ENCODE measurements around the gene IL17RE.
"Not testable (repeated sequence)": the region's sequence is repeated elsewhere in the genome, so short reads cannot be mapped to it uniquely, and the experiment has no call there.

The IL17RE gene

DNA sequence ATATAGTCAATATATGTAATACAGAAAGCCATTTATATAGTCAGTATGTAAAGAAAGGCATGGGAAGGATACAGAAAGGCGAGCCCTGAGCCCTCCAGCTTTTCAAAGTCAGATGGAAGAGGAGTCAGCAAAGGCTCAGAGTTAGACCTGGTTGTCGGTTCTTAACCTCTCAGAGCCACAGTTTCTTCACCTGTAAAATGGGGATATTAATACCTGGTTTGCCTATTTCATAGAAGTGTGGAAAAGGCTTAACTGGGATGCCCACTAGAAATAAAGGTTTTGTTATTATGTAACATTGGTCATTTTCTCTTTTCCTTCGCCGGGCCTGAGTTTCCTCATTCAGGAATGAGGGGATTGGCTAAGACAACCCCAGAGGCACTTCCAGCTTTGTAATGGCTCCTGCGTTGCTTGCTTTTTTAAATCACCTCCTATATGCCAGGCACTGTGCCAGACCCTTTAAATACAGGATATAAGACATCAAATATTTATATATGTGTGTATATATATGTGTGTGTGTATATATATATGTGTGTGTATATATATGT lies 33.4 kb downstream of the IL17RE start:
- DNase-seq, result no peak

DNA sequence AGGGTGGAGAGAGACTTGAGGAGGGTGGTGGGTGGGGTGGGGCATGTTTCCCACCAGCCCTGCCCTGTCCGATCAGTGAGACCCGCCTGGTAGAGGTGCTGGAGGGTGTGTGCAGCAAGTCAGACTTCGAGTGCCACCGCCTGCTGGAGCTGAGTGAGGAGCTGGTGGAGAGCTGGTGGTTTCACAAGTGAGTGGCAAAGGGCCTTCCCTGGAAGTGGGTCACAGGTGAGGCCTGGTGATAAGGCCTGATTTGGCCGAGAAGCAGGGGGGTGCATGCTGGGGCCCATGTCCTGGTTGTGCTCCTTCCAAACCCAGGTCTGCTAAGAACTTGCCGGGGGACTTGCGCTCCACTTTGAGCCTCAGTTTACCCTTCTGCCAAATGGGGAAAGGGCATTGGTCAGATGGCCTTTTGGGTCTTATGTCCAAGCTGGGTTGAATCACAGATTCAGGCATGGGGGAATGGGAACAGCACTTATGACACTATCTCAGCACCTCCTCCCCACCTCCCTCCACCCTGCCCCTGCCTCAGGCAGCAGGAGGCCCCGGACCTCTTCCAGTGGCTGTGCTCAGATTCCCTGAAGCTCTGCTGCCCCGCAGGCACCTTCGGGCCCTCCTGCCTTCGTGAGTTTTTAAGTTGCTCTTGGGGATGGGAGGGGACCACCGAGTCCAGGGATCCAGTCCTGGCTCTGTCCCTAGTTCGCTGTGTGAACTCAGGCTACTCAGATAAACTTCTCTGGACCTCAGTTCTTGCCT lies 35.0 kb downstream of the IL17RE start:
- DNase-seq, result no peak

DNA sequence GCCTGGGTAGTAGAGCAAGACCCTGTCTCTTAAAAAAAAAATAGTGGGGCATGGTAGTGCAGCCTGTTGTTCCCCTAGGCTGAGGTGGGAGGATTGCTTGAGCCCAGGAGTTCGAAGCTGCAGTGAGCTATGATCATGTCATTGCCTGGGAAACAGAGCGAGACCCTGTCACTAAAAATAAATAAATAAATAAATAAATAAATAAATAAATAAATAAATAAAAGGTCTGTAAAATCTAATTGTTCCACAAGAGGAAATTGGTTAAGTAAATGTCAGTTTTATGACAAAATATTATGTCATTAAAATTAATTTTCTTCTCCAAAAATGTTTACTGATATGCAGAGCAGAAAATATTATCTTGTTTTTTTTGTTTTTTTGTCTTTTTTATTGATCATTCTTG lies 36.3 kb downstream of the IL17RE start:
- no peak for DNase-seq

DNA sequence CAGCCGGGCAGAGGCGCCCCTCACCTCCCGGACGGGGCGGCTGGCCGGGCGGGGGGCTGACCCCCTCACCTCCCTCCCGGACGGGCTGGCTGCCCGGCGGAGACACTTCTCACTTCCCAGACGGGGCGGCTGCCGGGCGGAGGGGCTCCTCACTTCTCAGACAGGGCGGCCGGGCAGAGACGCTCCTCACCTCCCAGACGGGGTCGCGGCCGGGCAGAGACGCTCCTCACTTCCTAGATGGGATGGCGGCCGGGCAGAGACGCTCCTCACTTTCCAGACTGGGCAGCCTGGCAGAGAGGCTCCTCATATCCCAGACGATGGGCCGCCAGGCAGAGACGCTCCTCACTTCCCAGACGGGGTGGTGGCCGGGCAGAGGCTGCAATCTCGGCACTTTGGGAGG lies 37.3 kb downstream of the IL17RE start:
- not testable (repeated sequence) for DNase-seq

DNA sequence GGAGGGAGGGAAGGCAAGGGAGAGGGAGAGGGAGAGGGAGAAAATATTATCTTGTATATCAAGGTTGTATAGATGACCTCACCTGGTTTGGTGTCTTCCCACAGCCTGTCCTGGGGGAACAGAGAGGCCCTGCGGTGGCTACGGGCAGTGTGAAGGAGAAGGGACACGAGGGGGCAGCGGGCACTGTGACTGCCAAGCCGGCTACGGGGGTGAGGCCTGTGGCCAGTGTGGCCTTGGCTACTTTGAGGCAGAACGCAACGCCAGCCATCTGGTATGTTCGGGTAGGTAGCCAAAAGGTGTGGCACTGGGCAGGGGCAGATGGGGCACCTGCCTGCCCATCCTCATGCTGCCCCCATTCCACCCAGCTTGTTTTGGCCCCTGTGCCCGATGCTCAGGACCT lies 38.1 kb downstream of the IL17RE start:
- no peak for DNase-seq

DNA sequence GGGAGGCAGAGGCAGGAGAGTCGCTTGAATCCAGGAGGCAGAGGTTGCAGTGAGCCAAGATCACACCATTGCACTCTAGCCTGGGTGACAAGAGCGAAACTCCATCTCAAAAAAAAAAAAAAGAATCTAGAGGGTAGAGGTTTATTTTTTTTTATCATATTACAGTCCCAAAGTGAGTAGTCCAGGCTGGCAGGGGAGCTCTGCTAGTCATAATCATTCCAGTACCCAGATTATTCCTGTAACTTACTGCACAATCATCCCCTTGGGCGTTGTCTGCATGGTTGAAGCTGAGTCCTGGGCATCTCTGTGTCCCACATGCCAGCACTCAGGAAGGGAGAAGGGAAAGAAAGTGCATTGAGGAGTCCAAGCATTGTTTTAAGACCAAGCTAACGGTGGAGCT lies 39.5 kb downstream of the IL17RE start:
- no peak for DNase-seq

DNA sequence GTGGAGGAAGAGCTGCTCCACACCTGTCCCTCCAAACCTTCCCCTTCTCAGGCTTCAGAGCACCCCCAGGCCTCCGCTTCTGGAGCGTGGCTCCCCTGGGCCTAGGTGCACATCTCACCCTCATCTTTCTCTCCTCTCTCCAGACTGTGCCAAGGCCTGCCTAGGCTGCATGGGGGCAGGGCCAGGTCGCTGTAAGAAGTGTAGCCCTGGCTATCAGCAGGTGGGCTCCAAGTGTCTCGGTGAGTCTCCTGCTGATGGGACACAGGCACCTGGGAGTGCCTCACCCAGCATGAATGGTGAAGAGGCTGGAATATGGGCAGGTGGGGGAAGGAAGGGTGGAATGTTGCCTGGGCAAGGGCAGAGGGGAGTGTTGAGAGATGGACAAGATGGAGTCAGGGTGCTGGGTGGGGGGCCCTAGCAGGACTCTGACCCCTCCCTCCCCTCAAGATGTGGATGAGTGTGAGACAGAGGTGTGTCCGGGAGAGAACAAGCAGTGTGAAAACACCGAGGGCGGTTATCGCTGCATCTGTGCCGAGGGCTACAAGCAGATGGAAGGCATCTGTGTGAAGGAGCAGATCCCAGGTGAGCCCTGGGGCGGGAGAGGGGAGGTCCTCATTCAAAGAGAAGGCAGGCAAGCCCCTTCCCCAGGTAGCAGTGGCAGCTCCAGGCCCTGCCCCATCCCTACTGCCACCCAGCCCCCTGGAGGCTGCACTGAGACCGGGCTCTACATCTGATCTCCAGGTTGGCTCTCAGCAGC lies 40.5 kb downstream of the IL17RE start:
- no peak for DNase-seq

DNA sequence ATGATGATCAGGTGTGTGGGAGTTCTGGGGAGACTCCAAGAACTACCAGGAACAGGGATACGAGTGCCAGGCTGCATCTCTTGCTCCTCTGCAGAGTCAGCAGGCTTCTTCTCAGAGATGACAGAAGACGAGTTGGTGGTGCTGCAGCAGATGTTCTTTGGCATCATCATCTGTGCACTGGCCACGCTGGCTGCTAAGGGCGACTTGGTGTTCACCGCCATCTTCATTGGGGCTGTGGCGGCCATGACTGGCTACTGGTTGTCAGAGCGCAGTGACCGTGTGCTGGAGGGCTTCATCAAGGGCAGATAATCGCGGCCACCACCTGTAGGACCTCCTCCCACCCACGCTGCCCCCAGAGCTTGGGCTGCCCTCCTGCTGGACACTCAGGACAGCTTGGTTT lies 41.6 kb downstream of the IL17RE start:
- DNase-seq, result no peak

DNA sequence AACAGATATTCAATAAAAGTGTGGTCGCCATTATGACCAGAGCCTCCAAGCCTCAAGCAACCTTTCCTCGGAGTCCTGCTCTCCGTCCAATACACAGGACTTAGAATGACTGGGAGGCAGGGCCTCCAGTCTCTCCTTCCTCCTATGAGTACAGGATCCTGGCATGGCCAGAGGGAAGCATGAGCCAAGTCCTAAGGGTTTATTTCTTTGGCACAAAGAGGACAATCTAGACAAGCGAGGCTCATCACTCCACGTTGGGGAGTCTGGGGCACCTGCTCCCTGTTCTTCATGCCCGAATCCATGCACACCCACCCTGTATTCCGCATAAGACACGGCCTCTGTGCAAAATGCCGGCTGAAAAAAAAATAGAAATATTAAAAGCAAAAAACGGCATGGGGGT lies 42.7 kb downstream of the IL17RE start:
- no peak for DNase-seq

DNA sequence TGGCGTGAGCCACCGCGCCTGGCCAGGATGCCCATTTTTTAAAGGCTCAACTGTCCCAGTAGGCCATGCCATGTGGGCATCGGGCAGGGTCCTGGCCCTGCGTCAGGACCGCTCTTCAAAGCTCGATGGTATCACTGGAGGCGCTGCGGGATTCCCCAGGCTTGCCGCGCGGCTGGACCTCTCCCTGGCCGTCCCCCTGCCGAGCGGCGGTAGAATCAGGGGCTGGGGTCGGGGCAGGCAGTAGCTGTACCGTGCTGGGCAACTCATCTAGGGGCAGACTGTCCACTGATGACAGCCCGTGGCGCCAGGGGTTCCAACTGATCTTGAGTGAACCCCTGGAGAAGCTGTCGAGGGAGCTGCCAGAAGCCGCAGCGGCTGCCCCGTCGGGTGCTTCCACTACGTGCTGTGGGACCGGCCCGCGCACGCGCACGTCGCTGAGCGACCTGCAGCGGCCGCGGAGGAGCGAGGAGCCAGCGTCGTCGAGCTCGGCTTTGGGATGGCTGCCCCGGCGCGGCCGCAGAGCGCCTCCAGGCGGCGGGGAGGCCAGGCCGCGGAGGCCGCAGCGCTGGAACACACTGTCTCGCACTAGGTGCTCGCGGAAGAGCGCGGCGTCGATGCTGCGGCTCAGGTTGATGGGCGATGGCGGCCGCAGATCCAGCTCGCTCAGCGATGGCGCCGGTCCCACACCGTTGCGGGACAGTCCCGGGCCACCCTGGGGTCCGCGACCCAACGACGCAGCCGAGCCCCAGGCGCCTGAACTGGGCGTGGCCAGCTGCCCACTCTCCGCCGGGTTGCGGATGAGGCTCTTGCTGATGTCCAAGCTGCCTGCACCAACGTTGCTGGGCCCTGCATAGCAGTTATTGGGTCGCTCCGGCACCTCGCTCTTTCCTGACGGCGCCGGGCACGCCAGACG lies 43.7 kb downstream of the IL17RE start:
- peak; percentile 84 to 90 for DNase-seq

DNA sequence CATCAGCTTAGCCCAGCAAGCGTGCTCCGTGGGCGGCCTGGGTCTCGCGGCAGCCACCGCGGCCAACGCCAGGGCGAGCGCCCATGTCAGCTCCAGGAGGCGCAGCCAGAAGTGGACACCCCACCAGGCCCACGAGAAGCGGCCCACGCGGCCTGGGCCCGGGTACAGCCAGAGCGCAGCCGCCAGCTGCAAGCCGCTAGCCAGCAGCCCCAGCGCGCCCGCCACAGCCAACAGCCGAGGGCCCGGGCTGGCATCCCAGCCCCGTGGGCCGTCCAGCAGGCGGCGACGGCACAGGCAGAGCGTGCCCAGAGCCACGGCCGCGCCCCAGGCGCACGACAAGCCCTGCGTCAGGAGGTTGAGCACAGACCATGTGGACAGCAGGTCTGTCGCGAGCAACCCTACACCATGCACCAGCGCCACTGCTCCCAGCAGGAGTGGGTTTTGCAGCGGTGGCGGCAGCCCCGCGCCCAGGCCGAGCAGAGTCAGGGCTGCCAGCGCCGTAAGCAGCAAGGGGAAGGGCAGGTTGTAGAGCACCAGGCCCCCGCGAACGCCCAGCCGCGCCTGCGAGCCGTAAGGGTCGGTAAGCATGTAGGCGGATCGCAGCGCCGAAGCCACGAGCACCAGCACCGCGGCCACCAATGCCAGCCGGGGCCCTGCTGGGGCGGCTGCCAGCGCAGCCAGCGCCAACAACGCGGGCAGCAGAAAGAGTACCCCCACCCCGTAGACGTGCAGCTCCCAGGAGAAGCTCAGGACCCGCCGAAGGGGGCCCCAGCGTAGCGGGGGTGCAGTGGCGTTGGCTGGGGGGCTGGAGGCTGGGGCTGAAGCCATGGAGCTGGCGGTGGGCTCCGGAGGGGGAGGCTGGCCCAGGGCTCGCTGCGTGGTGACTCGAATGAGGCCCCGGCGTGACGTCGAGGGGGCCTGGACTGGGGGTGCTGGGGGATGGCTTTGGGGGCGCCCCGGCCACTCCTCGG lies 44.7 kb downstream of the IL17RE start:
- DNase-seq, result no peak

DNA sequence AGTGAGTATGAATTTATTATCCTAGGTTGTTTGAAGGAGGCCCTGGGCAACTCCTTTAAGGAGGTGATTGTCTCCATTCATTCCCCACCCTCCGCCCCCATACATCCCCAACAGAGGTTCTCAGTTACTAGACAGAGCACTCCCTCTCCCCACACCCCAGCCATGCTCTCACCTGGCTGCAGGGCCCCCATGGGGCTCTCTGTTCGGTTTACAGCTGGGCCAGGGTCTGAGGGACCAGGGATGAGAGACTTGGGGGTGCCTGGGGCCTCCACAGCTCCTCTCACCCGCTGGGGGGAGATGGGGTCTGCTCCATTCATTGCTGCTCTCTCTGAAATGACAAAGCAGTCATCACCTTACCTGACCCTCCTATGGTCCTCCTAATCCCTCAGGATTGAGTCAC lies 45.9 kb downstream of the IL17RE start:
- DNase-seq, result no peak

DNA sequence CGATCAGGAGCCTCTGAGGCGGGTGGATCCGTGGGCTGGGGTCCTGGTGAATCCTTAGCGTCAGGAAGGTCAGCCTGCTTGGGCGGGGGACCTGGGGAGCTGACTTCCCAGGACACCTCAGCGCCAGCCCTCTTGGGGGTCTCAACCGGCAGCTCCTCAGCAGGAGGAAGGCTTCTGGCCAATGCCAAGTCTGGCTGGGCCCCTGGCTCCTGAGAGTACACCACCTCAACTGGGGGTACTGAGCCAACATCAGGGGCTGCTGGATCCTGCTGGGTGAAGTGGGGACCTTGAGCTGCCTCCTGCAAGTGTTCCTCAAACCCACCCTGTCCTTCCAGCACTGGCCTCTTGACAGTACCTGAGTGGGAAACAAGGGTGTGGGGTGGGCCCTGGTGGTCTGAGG lies 46.5 kb downstream of the IL17RE start:
- no peak for DNase-seq

DNA sequence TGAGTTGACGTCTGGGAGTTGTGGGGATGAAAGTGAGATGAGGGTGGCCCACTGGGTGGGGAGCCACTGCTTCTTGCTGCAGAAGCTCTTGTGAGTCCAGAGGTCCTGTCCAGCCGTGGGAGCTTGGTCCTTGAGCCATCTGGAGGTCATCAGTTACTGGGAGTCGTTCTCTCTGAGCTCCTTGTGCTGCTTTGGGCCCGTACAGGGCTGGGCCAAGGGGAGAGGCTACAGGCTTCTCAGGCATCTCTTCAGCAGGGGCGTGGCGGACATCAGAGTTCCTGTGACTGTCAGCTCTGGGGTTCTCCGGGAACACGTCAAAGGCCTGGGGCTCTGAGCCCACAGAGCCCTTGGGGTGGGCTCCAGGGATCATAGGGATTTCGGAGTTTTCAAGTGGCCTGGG lies 47.0 kb downstream of the IL17RE start:
- DNase-seq, result no peak

DNA sequence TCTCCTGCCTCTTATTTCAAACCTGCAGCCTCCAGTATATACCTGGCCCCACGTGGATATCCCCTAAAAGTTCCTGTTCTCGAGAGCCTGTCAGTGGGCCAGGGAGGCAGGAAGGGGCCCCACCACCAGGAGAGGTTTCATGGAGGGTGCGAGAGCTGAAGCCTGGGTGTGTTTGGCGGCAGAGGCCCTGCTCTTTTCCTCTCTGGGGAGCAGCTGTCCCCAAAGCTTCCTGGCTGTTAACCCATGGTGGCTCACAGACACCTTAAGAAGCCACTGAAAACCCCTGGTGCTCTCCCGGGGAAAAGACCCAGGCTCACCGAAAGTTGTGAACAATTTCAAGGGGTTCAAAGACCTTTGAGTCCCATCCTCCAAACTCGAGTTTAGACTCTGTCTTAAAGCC lies 48.5 kb downstream of the IL17RE start:
- no peak for DNase-seq

DNA sequence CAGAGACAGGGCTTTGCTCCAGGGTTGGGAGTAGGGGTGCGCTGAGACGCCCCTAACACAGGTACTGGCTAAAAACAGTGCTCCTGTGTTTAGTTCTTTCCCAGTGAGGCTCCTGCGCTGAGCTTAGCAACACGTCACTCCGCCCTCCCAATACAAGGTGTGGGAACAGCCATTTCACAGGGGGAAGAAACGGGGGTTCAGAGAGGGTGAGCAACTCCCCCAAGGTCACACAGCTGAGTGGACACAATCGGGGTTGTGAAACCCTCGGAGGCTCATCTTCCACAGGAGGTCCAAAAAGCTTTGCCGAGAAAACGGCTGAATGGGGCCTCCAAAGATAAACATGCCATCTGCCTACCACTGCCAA lies 48.9 kb downstream of the IL17RE start:
- no peak for DNase-seq

DNA sequence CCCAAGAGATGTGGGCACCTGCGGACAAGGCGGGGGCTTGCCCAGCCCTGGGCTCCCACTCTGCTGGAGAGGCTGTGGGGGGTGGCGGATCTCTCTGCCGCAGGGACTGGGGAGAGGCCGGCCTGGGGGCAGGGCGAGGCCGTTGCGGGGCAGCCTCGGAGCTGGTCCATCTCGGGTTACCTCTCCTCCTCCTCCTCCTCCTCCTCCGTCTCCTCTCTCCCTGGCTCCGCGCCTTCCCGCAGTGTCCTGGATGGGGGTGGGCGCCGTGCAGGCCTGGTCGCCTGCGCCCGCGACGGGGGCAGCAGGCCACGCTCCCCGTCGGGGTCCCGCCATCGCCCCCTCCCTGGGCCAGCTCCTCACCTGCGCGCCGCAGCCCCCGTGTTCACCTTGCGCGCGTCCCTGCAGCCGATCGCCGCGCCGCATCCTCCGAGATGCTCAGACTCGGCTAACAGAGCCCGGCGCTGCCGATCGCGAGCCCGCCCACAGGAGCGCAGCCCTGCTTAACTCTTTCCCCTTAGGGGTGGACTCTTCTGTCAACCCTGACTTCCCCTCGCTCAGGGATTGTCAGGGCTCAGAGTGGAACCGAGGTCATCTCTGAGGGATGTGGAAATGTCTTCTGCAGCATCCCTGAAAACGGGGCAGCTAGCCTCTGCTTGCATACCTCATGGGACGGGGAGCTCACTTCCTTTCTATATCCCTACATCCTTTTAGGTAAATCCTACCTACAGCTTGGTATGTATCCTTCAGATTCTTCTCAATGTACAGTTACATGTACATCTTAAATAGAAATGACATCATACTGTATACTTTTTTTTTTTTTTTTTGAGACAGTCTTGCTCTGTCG lies 49.5 kb downstream of the IL17RE start, which contains the start of gene PRRT3:
TSS of gene PRRT3 (minus strand) at position 447 of the 844 bp plus-strand sequence. CDS start 2,293 bp downstream, outside the sequence.
- DNase-seq, result peak; percentile 42 to 54

DNA sequence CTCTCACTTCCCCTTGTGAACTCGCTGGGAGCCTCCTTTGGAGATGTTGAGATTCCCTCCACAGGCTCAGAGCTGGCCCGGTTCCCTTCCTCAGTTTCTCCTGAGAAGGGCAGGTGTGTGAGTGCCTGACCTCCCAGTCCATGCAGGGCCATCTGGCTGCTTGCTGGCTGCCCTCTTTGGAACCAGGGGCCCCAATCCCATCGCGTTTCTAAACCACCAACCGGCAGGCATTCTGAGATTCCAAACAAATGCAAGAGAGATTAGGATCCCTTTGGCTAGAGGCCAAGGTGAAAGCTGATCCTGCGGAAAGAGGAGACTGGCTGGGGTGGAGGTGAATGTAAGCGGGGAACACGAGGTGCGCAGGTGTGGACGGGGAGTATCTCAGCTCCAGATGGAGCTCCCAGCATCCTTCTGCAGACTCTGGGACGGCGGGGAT lies 52.4 kb downstream of the IL17RE start:
- DNase-seq, result no peak

DNA sequence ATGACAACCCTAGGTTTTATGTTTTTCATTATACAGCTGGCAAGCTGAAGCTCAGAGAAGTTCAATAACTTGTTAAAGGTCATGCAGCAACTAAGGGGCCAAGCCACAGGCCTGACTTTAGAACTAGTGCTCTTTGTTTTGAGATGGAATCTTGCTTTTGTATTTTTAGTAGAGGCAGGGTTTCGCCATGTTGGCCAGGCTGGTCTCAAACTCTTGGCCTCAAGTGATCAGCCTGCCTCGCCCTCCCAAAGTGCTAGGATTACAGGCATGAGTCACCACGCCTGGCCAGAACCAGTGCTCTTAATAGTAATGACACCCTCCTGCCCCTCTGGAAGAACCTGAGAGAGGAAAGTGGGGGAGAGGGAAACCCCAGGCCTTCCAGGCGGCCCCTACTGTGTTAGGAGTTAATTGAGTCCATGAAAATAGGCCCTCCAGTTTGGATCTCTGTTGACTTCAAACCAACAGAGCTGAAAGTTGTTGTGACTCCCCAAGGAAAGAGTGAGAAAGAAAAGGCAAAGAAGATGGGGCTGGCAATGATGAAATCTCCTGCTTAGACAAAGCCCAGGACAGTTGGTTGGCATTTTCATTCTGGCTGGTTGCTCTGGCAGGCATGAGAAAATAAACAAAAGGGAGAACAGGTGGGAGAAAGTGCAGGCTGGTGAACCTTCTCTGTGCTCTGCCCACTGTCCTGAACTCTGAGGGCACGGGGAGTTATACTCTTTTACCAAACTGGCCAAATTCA lies 53.1 kb downstream of the IL17RE start:
- DNase-seq, result no peak

DNA sequence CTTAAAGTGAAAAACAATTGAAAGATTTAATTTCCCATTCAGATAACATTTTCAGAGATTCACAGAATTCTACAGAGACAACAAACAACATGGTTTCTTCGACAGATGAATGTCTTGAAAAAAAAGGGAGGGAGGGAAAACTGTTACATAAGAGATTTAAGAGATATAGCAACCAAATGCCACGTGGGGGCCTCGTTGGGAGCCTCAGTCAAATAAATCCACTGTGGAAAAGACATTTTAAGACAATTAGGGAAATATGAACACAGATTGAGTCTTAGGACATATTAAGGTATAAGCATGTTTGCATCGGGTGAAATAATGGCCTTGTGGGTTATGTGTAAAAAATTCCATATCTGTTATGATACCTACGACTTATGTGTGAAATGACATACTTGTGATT lies 54.6 kb downstream of the IL17RE start:
- no peak for DNase-seq

Measured in CD4-positive, alpha-beta T cell treated with Interleukin-4 for 1 hour (primary cell).